GM21737 (cell line): ENCODE measurements around the gene CDS2.

Source experiments
- ATAC-seq: cut with Tn5 transposase; IDR thresholded peaks from one replicate; pipeline ENCODE4 v1.9.1; 2021; ENCODE audit warnings: mild to moderate bottlenecking, moderate library complexity; ENCODE audit not compliant: unreplicated experiment

CDS2 gene

GRCh38 chr20:5118220-5119142 lies 8.3 kb upstream of the CDS2 start:
- ATAC-seq, result no peak

DNA sequence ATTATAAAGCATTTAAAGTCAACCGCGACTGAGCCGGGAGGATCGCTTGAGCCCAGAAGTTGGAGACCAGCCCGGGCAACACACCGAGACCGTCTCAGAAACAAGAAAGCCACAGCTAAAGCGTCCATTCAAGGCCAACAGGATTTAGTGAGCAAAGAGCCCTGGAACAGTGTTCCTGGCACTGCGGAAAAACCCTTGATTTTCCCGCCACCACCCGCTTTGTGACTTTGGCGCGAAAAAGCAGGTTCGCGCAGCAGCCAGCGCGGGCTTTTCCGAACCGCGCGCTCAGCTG lies 7.7 kb upstream of the CDS2 start:
- no peak for ATAC-seq

DNA sequence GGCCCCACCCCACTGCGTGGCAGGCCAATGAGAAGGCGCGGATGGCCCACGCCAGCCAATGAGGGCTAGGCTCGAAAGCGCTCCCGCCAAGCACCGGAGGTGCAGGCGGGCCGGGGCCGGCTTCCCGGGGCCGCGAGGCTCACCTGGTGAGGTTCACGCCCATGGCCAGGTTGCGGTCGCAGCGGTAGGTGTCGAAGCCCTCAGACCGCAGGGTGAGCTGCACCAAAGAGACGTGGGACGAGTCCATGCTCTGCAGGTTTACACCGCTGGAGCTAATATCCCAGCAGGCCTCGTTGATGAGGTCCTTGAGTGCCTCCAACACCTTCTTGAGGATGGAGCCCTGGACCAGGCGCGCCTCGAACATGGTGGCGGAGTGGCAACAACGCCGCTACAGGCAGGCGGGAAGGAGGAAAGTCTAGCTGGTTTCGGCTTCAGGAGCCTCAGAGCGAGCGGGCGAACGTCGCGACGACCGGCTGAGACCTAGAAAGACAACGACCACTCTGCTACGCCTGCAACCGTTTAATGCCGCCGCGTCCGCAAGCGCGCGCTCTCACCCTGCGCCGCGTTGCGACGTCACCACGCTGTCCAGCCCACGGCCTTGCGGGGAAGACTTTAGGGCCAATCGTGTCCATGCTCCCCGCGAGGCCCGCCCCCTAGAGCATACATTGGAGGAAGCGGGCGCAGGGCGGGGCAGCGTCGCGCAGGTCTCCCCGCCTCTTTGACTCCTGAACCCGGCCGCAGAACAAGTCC lies 7.2 kb upstream of the CDS2 start, which contains the start of gene PCNA:
Gene PCNA (minus strand): TSS at position 524 of the 750 bp plus-strand sequence. CDS start 160 bp downstream, at position 364.
- peak; percentile 92 for ATAC-seq

DNA sequence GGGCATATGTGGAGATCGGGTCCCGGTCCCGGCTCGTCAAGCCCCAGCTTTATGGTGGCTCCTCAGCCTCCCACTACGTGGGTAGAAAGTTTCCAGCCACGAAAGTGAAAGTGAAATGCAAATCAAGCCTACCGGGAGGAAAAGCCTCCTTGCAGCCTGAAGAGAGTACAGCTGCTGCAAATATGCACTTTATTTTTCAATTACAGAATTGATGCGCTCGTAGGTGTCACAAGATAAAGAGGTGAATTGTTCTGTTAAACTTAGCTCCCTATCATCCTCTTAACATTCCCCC lies 6.7 kb upstream of the CDS2 start:
- no peak for ATAC-seq

DNA sequence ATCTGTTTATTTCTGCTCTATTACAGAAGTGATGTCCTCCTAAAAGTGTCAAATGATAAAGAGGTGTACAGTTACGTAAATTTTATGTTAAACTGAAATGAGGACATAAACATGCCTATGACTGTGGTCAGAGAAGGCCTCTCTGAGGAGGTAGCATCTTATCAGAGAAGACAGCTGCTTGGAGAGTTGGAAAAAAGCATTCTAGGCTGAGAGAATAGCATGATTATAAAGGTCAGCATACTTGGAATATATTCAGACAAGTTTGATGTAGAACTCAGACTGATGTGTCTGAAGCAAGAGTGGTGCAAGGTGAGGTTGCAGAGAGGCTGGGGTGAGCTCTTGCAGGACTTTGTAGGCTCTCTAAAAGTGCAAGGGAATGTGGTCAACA lies 3.9 kb upstream of the CDS2 start:
- no peak for ATAC-seq

GRCh38 chr20:5127204-5127858 lies 523 bp downstream of the CDS2 start:
- ATAC-seq, result peak; percentile 30

GRCh38 chr20:5127859-5128424 lies 1.1 kb downstream of the CDS2 start:
- no peak for ATAC-seq

- no peak for ATAC-seq
These were observed 2.1 kb downstream of the CDS2 start for GRCh38 chr20:5128886-5129285.

GRCh38 chr20:5131502-5131901 lies 4.7 kb downstream of the CDS2 start:
- no peak for ATAC-seq

- ATAC-seq, result no peak
These were observed 7.2 kb downstream of the CDS2 start for GRCh38 chr20:5133998-5134397.

- ATAC-seq, result peak; percentile 67
These were observed 8.7 kb downstream of the CDS2 start for GRCh38 chr20:5135363-5136012.

DNA sequence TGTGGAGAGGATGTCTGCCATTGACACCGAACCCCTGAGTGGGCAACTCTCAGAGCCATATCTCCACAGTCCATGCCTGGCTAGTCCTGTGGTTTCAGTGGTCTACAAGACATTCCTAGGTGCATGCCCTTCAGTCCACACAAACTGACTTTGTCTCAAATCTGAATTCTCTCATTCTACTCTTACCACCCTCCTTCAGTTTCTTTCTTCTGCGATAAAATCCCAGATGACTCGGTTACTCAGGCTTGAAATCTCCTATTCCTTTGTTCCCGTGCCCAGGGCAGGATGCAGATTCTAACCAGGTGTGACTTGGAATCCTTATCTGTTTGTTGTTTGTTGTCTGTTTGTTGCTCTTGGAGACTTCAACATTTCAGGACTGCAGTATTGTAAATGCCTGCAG lies 9.3 kb downstream of the CDS2 start:
- peak; percentile 12 for ATAC-seq

DNA sequence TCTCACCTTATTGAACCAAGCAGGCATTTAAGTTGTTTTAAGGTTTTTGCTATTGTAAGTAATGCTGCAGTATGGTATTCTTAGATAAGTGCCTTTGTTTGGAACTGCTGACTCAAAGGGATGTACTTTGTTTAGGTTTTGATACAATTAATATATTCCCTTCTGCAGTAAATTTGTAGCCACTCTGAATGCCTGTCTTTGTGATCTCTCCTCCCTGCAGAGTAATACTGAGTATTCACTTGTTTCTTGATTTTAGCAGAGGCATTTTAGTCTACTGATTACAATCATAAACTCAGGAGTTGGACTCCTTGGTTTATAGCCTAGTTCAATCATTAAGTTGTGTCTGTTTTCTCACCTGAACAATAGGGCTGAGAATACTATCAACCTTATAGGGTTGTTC lies 13.4 kb downstream of the CDS2 start:
- ATAC-seq, result no peak

- no peak for ATAC-seq
These were observed 14.8 kb downstream of the CDS2 start for GRCh38 chr20:5141615-5142014.

DNA sequence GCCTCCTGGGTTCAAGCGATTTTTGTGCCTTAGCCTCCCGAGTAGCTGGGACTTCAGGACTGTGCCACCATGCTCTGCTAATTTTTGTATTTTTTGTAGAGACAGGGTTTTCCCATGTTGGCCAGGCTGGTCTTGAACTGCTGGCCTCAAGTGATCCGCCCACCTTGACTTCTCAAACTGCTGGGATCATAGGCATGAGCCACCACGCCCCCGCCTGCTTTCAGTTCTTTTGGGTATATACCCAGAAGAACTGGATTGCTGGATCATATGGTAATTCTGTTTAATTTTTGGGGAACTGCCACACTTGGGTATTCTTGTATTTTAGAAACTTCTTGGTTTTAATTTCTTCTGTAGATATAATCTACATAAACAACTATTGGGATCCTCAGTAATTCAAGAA lies 17.0 kb downstream of the CDS2 start:
- no peak for ATAC-seq

DNA sequence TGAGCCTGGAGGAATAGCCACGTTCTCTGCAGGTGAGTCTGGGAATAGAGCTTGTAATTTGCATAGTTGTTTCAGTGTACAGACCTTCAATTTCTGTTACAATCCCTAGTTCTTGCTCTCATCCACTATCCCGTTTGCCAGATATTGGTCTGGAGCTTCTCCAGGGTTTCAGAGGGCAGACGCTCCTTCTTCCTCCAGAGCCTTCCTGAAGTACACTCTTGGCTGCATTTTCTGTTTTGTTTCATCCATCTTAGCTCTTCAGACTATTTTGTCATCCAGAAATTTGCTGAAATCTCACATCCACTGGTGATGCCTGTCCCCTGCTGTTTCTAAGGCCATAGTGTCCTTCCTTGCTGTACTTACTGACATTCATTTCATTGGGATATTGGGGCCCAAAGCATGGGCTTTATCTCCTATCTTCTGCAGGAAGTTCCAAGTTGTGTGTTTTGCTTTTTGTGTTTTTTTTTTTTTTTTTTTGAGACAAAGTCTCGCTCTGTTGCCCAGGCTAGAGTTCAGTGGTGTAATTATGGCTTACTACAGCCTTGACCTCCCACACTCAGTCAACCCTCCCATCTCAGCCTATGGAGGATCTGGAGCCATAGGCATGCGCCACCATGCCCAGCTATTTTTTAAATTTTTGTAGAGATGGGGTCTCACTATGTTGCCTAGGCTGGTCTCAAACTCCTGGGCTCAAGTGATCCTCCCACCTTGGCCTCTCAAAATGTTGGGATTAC lies 18.7 kb downstream of the CDS2 start:
- ATAC-seq, result no peak

DNA sequence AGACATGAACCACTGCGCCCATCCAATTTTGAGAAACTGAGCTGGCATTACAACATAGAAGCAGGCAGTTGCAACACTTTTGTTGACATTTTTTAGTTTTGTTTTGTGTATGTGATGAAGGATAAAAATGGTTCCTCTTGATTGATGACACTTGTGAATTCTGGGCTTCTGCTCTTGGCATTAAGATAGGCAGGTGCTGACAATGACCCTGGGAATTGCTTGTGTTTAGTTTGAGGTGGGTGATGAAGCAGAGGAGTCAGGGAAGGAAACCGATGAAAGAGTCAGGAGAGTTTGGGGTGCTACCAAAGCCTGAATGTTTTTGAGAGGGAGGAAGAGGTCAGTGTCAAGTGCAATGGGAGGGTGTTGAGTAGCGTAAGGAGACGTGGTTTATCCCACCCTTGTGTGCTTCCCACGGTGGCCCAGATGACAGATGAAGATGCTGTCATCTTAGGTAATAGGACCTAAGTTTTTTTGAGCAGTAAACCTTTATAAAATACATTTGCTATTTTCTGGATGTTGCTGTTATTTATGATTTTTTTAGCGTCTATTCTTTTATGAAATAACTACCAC lies 19.4 kb downstream of the CDS2 start:
- no peak for ATAC-seq

- no peak for ATAC-seq
These were observed 20.2 kb downstream of the CDS2 start for GRCh38 chr20:5146871-5147592.

DNA sequence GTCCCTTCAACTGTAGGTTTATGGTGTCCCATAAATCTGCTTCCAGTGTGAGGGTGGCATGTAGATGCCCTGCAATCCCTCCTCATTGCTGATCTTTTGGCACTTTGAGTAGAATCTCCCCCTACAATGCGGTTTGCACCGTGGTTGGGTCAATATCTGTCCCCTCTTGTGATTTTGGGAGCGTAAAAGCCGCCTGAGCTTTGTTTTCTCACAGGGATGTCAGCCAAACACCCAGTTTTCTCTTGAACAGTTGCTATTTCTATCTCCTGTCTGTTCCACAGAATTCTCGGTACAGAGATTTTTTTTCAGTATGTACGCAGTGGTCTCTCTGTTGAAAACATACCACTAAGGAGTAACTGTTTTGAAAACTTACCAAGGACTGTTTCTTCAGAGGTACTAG lies 21.8 kb downstream of the CDS2 start:
- ATAC-seq, result no peak

DNA sequence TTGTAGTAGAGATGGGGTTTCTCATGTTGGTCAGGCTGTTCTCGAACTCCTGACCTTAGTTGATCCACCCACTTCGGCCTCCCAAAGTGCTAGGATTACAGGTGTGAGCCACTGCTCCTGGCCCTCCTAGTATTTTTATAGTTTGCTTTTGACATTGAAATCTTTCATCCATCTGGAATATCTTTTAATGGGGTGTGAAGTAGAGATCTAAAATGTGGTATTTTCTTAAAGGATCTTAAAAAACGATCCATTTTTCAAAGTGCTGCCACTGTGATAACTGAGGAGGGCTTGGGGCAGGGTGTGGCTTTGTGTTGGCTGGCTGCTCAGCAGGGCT lies 23.1 kb downstream of the CDS2 start:
- no peak for ATAC-seq
